Stimulated activated CD8-positive, alpha-beta memory T cell treated with anti-CD3 and anti-CD28 coated beads, Interleukin-15, amount 100 ng/mL, for 1 hour (primary cell): ENCODE data around the gene TRPM5.

ENCODE experiments used
- DNase-seq: peaks from one replicate; pipeline ENCODE4 v3.0.0-alpha.2; 2020; ENCODE audit warnings: low read depth

TRPM5 gene

GRCh38 chr11:2436013-2436520, 8.2 kb downstream of the TRPM5 start:
- no peak for DNase-seq

DNA sequence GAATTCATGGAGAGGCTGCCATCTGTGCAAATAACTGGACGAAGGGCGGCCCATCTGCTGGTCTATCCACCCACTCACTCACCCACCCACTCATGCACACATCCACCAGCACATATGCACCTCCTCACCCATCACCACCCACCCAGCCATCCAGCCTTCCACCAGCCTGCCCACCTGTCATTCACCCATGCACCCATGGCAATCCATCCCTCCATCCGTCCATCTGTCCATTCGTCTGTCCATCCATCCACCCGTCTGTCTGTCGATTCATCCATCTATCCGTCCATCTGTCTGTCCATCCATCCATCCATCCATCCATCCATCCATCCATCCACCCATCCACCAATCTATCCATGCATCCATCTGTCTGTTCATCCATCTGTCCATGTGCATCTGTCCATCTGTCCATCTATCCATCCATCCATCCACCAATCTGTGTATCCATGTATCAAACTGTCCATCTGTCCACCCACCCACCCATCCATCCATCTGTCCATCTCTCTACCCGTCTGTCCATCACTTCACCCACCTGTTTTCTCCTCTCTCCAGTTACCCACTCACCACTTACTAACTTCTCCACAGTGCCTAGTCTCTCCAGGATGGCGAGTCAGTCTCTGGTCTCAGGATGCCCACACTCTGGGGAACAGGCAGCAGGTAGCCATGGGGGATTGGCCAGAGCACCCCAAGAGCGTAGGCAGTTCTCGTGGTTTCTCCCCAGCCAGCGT, 8.9 kb downstream of the TRPM5 start:
- no peak for DNase-seq

GRCh38 chr11:2434506-2435255, 9.6 kb downstream of the TRPM5 start:
- DNase-seq = no peak

DNA sequence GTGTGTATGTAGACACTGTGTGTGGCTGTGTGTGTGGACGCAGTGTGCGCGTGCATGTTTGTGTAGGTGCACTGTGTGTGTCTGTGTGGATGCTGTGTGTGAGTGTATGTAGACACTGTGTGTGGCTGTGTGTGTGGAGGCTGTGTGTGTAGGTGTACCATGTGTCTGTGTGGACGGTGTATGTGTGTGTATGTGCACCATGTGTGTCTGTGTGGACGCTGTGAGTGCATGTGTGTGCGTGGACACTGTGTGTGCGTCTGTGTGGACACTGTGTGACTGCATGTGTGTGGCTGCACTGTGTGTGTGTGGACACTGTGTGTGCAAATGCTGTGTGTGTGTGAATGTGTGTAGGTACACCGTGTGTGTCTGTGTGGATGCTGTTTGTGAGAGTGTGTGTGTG, 10.3 kb downstream of the TRPM5 start:
- DNase-seq = no peak

- no peak for DNase-seq
Measured at GRCh38 chr11:2433106-2433925, 11.0 kb downstream of the TRPM5 start.

DNA sequence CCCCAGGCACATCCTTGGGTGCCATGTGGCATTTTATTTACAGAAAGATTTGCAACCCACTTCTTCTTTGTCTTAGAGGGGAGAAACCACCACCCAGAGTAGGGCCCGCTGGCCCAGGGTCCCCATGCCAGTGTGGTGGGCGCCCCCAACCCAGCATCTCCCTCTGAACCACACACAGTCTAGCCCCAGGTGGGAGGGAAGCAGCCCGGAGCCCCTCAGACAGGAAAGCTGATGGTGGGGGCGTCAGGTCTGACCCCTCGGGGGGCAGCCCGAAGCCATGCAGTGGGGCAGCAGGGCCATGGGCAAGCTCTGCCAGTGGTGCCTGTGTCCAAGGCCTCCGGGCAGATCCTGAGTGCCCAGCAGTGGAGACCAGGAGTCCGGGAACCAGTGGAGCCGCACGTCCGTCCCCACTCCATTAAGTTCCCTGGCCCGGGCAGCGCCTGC, 11.7 kb downstream of the TRPM5 start:
- DNase-seq = no peak

DNA sequence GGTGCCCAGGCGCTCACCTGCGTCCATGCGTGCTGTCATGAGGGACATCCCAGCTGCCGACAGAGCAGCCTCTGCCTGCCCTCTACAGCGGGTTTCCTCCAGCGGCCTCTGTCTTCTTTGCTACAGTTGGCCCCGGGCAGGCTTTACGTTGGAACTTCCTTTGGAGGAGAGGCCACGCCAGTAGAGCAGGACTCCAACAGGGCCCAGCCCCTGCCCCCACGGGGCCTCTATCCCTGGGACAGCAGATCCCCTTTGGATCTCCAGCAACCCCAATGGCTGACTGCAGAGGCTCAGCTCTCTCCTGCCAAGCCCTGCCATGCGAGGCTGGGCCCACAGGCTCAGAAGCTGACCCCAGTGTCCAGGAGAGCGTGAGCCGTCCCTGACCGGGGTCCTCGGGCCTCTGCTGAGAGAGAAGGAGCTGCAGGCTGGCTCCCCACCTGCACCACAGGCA, 12.1 kb downstream of the TRPM5 start:
- DNase-seq = no peak

DNA sequence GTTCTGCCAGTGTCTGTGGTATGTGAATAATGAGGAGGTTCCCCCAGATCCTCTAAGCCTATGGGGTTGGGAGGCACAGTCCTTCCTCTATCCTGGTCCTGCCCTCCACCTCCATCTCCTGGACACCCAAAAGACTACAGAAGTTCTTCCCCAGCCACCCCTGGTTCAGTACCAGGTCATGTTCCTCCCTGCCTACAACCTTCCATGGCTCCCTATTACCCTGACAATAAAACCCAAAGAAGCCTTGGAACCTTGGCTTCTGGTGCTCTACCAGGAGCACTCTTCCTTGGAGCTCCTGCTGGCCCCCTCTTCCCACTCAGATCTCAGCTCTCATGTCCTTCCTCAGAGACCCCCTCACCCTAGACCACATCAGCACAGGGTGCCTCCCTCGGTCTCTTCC, 12.9 kb downstream of the TRPM5 start:
- no peak for DNase-seq

DNA sequence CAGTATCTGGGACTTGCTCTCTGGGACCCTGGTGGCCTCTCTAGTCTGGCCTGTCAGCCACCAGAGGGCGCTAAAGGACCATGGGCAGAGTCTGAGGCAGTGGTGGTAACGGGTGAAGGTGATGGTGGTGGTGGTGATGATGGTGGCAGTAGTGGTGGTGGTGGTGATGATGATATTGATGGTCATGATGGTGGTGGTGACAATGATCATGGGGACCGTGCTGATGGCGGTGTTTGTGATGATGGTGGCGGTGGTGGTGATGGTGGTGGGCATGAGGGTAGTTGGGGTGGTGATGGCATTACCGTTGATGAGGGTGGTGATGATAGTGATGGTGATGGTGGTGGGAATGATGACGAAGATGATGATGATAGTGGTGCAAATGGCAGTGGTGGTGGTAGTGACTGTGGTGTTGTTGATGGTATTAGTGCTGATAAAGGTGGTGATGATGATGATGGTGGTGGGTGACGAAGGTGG, 16.0 kb downstream of the TRPM5 start:
- peak; percentile 78 for DNase-seq

- no peak for DNase-seq
Measured at GRCh38 chr11:2427721-2428321, 16.5 kb downstream of the TRPM5 start.

- DNase-seq = no peak
Measured at GRCh38 chr11:2426826-2427521, 17.3 kb downstream of the TRPM5 start.

DNA sequence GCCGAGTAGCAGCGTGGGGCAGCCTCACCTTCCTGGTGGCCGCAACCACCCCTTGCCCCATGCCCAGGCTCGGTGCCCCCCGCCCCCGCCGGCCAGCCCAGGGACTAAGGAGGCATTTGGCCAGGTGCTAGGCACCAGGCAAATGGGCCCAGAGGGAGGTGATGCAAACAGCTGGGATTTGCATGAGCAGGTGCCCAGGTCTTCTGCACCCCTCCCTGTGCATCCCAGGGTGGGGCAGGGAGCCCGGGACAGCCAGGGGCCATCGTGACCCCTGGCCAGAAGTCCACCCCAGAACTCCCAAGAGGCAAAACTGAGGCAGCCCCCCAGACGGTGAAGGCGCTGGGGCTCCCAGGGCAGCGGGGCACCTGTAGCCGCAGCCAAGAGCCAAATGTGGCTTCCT, 18.1 kb downstream of the TRPM5 start:
- DNase-seq = no peak

GRCh38 chr11:2425506-2425905, 18.8 kb downstream of the TRPM5 start:
- no peak for DNase-seq

DNA sequence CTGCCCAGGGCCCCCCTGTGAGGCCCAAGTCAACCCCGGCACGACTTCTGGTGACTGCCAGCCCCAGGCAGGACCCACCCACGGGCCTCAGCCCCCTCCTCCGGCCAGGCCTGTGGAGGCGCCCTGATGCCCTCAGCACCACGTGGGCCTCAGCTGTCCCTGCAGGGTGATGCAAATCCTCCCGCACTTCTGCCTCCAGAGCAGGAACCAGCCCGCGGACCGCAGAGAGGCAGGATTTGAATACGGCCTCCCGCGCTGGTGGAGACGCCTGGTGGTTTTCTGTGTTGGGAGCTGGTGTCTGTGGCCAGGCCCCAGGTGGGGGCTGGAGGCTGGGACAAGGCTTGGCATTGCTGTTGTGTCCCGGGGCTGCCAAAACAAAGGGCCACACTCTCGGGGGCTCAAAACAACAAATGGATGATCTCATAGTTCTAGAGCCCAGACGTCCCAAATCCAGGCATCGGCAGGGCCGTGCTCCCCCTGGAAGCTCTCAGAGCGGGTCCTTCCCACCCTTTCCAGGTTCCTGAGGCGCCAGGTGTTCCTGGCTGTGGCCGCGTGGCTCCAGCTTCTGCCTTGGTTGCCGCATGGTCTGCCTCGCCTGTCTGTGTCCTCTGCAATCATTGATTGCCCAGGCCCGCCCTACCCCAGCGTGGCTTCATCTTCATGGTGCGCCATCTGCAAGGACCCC, 19.4 kb downstream of the TRPM5 start:
- DNase-seq = no peak

DNA sequence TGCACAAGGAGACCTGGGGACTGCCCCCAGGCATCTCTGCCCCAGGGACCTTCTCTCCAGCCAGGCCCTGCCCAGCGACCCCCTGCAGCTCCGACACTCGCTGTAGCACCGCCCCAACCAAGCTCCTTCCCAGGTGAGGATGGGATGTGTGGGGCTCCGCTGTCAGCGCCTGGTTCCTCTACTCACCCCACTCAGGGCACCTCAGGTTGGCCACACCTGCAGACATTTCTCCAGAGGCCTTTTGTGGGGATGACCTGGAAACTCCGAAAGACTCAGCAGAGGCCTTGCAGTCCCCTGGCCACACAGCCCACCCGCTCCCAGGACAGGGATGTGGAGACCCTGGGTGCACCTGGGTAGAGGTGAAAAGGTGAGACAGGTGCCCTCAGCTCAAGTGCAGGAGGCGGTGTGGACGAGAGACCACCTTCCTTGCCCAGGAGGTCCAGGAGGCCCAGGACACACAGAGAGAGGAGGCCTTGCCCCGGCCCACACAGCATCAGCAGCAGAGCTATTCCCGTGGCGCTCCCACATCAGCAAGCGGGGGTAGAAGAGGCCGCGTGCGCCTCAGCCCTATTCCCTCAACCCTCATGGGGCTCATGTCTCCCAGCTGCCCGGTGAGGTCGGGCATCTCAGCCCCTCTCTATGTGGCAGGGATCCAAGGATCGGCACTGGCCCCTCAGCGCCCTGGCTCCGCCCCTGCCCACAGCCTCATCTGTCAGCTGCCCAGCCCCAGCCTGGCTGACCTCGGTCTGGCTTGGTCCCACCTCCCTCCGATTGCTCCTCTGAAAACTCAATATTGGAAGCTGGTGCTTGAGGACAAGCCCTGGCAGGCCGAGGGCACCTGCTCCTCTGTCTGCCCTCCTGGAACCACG, 20.9 kb downstream of the TRPM5 start:
- DNase-seq = no peak

DNA sequence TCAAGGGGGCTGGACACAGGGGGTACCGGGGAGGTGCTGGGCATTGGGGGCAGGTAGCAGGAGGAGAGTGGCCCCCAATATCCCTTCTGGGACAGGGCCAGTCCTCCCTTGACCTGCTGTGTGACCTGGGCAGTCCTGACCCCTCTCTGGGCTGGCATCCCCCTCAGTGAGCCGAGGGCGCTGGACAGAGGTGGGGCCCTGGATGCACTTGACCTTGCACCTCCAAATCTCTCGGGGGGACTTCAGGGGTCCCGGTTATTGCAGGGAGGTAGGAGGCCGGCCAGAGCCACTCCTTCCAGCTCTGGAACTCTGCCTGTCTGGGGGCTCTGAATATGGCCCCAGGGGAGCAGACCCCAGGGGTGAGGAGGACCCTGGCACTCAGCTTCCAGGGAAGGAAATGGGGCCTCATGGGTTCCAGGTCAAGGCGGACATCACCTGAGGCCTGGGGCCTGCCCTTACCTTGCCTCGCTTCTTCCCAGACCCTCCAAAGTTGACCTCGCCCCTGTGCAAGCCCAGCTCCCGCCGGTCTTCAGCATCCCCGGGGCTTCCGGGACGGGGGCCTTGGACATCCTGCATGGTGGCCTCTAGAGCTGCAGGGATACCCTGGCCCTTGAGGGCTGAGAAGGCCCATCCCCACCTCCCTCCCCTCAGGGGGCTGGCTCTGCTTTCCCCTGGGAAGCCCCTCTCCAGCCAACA, 21.7 kb downstream of the TRPM5 start:
- DNase-seq = no peak

DNA sequence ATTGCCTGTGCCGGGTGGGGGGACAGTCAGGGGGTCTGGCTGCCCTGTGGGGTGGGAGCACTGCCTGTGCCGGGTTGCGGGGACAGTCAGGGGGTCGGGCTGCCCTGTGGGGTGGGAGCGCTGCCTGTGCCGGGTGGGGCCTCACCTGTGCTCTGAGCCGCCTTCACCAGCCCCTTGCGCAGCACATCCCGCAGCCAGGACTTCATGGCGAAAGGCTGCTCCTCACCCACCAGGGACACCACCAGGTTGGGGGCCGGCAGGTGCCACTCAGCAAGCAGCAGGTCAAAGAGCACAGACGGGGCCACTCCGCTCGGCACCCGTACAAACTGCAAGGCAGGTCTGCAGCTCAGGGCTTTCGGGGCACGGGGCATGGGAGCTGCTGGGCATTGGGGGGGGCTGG, 22.3 kb downstream of the TRPM5 start:
- no peak for DNase-seq

GRCh38 chr11:2421226-2421994, 22.9 kb downstream of the TRPM5 start:
- no peak for DNase-seq
